Measurements from ENCODE around the gene CYP51A1. TPM values are rescaled to one million over a fixed set of nuclear protein-coding genes. Genes with fewer than 3 reads are reported as not detected.

The CYP51A1 gene
- total and polyA plus RNA-seq, 2 of the 13 experiments (the other 11 are each of a cell fraction or from before 2014, with no cell fraction given) = 15.4 to 260 TPM

DNA sequence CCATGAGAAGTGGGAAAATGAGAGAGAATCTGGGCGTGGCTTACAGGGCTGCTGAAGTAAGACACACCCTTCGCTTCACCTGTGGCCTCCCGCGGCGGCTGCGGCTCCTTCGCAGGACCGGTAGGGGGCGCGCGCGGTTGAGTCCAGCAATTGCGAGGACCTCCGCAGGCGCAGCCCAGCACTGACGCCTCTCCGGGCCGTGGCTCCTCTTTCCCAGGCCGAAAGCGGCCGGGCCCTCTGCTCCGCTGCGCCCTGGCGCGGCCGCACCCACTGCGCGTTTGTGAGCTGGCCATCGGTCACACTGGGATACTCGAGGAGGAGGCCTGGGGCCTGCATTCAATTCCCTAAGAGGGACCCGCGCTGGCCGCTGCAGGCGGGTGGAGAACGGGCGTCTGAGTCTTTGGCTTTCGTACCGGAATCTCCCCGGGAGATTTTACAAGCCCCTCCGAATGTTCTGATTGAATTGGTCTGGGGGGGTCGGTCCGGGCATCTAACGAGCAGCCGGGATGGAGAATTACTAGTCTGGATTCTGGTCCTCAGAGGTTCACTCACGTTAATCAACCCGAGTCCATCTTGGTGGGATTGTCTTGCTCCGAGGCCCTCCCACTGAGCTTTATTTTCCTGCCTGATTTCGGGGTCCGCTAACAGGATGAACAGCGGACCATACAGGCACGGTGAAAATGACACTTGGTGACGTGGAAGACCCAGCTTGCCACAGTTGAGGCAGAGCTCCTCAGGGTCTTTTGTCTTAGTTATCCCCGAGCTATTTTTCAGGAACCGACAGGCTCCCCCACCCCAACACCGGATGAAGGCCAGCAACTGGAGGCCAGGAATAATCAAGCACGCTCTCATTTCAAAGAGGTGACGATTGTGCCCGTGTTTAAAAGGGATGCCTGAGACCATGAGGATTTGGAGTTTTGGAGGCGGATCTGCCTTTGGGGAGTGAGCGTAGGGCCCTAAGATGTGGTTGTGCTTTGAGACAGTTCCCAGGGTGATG lies 44.9 kb upstream of the CYP51A1 start, which contains the start of gene LRRD1 (continued):
- TF ChIP-seq GABPB1 (CRISPR knock-in tag; IDR thresholded peaks at IDR 0.05) (peak; percentile 77), ZNF17 (CRISPR knock-in tag; IDR thresholded peaks at IDR 0.05) (no peak), CBX1 (IDR thresholded peaks at IDR 0.05; ENCODE audit: low read depth) (no peak), TBX3 (IDR thresholded peaks at IDR 0.05; ENCODE audit: borderline replicate concordance) (no peak), POLR2AphosphoS2 (IDR thresholded peaks at IDR 0.05; ENCODE audit: low read depth, low read length) (no peak), KDM5B (CRISPR knock-in tag; IDR thresholded peaks at IDR 0.05; ENCODE audit: borderline replicate concordance) (peak; percentile 38; the same call in 1 of the 2 replicates), BCLAF1 (IDR thresholded peaks at IDR 0.05) (no peak), ZGPAT (CRISPR knock-in tag; IDR thresholded peaks at IDR 0.05) (peak; percentile 79; the same call in 1 of the 2 replicates), ZNF720 (CRISPR knock-in tag; IDR thresholded peaks at IDR 0.05) (no peak), ZNF547 (CRISPR knock-in tag; IDR thresholded peaks at IDR 0.05) (no peak), ZNF530 (CRISPR knock-in tag; IDR thresholded peaks at IDR 0.05; ENCODE audit: low read depth) (no peak), ZNF24 (IDR thresholded peaks at IDR 0.05) (no peak), ZFX (CRISPR knock-in tag; IDR thresholded peaks at IDR 0.05; ENCODE audit: low read depth) (peak; percentile 94), HOXA3 (CRISPR knock-in tag; IDR thresholded peaks at IDR 0.05) (peak; percentile 81), CAMTA2 (CRISPR knock-in tag; IDR thresholded peaks at IDR 0.05; ENCODE audit: borderline replicate concordance) (no peak)
- TF ChIP-seq, protein P1, sequence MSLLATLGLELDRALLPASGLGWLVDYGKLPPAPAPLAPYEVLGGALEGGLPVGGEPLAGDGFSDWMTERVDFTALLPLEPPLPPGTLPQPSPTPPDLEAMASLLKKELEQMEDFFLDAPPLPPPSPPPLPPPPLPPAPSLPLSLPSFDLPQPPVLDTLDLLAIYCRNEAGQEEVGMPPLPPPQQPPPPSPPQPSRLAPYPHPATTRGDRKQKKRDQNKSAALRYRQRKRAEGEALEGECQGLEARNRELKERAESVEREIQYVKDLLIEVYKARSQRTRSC (CRISPR knock-in tag; IDR thresholded peaks at IDR 0.05; ENCODE audit: low read depth) = no peak
- TF ChIP-seq, protein P2, sequence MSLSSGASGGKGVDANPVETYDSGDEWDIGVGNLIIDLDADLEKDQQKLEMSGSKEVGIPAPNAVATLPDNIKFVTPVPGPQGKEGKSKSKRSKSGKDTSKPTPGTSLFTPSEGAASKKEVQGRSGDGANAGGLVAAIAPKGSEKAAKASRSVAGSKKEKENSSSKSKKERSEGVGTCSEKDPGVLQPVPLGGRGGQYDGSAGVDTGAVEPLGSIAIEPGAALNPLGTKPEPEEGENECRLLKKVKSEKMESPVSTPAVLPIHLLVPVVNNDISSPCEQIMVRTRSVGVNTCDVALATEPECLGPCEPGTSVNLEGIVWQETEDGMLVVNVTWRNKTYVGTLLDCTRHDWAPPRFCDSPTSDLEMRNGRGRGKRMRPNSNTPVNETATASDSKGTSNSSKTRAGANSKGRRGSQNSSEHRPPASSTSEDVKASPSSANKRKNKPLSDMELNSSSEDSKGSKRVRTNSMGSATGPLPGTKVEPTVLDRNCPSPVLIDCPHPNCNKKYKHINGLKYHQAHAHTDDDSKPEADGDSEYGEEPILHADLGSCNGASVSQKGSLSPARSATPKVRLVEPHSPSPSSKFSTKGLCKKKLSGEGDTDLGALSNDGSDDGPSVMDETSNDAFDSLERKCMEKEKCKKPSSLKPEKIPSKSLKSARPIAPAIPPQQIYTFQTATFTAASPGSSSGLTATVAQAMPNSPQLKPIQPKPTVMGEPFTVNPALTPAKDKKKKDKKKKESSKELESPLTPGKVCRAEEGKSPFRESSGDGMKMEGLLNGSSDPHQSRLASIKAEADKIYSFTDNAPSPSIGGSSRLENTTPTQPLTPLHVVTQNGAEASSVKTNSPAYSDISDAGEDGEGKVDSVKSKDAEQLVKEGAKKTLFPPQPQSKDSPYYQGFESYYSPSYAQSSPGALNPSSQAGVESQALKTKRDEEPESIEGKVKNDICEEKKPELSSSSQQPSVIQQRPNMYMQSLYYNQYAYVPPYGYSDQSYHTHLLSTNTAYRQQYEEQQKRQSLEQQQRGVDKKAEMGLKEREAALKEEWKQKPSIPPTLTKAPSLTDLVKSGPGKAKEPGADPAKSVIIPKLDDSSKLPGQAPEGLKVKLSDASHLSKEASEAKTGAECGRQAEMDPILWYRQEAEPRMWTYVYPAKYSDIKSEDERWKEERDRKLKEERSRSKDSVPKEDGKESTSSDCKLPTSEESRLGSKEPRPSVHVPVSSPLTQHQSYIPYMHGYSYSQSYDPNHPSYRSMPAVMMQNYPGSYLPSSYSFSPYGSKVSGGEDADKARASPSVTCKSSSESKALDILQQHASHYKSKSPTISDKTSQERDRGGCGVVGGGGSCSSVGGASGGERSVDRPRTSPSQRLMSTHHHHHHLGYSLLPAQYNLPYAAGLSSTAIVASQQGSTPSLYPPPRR (CRISPR knock-in tag; IDR thresholded peaks at IDR 0.05; ENCODE audit: borderline replicate concordance) = no peak

Measured in HepG2 (cell line).